Breast epithelium (tissue), 4 donors: ENCODE measurements around the gene RASGRF2. TPM values are rescaled to one million over a fixed set of nuclear protein-coding genes. Genes with fewer than 3 reads are reported as not detected.

Experiments used
- DNase-seq, 2 donors: peaks; one replicate each; pipeline ENCODE4 v3.0.0-alpha.2; 2019; ENCODE audit warnings: low spot score in 2 of 2
- H3K27ac ChIP-seq, 2 donors: fragments of 200-600 bp; sonication (generic) in 1 of 2; one replicate each; pipeline ENCODE4 v1.5.1; 2016 to 2019; ENCODE audit warnings: mild to moderate bottlenecking in 1 of 2
- H3K27me3 ChIP-seq, 2 donors: fragments of 200-600 bp; sonication (generic) in 1 of 2; one replicate each; pipeline versions ENCODE4 v1.5.1 to v1.6.0; 2017 to 2019; ENCODE audit warnings: control low read depth in 1 of 2, mild to moderate bottlenecking in 1 of 2
- H3K36me3 ChIP-seq: fragments of 200-600 bp; one replicate; pipeline ENCODE4 v1.5.1; 2019
- H3K4me1 ChIP-seq, 2 donors: fragments of 200-600 bp; sonication (generic); one replicate each; pipeline ENCODE4 v1.5.1; 2016 to 2019; ENCODE audit warnings: control low read depth in 1 of 2
- H3K4me3 ChIP-seq, 3 donors: fragments of 200-600 bp; sonication (generic); 1 replicate in 2 of 3; 2 replicates in 1 of 3; pipeline ENCODE4 v1.5.1; 2016 to 2019; ENCODE audit warnings: mild to moderate bottlenecking in 3 of 3, moderate library complexity in 2 of 3
- H3K9me3 ChIP-seq, 2 donors: fragments of 200-600 bp; sonication (generic) in 1 of 2; one replicate each; pipeline ENCODE4 v1.5.1; 2016 to 2019; ENCODE audit warnings: control low read depth in 1 of 2
- POLR2A ChIP-seq: fragments of 450-650 bp; IDR thresholded peaks from one replicate; pipeline ENCODE4 v1.6.1; 2016; ENCODE audit warnings: antibody characterized with exemption, mild to moderate bottlenecking, moderate library complexity
- POLR2AphosphoS5 ChIP-seq, 3 donors: sonication (generic); formaldehyde crosslinking; IDR thresholded peaks; one replicate each; pipeline ENCODE4 v1.6.1; 2017; ENCODE audit warnings: antibody characterized with exemption in 3 of 3
- intact Hi-C: fragments of 100-400 bp; cut with DNase I; formaldehyde crosslinking; loops from one replicate; pipeline ENCODE4 v1.15.1; 2023; ENCODE audit warnings: low total_unique reads
- total RNA-seq, 3 donors: library from RNA; depleted of rRNA; stranded (reverse); fragments of >200 nt; gene quantifications; one replicate each; pipeline ENCODE4 v1.1.0, GENCODE V29; 2016
- TF ChIP-seq, protein P1 (sequence below), 3 donors: fragments of 450-650 bp; IDR thresholded peaks; one replicate each; pipeline ENCODE4 v1.5.1; 2016 to 2017; ENCODE audit warnings: antibody characterized with exemption in 3 of 3, mild to moderate bottlenecking in 3 of 3, moderate library complexity in 3 of 3

Gene RASGRF2
- total RNA-seq, 3 donors from 2014 or later = 6.1 to 15.7 (median 11.1) TPM

DNA sequence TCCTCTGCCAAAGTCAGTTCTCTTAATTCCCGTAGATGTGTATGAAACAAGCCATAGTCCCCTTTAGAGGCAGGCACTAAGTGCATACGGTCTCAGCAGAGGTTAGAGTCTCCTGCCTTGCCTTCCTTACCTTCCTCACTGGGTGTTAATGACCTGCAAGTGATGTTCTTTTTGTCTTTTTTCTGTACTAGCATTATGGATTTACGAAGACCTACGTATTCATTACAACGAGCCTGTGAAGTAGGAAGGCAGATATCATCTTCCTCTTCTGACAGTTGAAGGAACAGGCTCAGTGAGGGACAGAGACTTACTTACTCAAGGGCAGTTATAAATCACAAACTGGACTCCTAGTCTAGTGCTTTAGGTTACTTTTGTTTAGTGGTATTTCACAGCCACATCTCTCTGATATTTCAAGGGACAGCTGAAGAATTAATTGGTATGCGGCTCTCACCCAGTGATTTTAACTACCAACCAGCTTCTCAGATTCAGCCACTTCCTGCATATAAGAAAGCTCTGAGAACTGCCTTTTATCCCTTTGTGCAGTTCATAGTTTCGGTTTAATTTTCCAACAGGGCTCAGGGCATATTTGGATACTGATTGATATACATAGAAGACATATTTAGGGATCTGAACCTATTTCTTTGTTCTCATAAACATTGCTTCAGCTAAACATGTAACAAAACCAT, 187.9 kb downstream of the RASGRF2 start:
- intact Hi-C loops = no loop called here
- no peaks in the 10 kb centered on the region for H3K4me1 ChIP-seq

DNA sequence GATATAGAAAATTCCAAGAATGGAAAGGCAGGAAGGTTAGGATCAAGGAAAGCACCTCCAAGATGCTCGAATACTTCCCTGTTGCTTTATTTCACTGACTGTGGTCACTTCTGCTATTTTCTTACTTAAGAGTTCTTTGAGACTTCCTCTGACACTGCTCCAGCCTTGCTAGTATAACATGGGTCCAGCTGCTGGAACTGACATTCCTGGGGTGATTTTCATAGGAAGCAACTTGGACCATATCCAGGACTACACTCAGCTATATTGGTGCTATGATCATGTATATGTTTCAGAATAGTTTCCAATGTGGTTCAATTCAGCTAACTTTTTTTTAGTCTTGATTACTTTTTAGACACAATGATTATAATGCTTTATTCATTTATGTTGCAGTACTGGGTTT, 191.4 kb downstream of the RASGRF2 start:
- Histone ChIP-seq H3K4me3 (no peak overlapping the region), H3K27ac (no peak overlapping the region), H3K27me3 (no peaks in the 10 kb centered on the region), H3K36me3 (no peaks in the 10 kb centered on the region), H3K4me1 (no peaks in the 10 kb centered on the region), H3K9me3 (peaks cover 7 to 13% of the 10 kb centered on the region in 2 donors)
- intact Hi-C loops = no loop called here
- no peak for DNase-seq
- TF ChIP-seq POLR2AphosphoS5 (IDR thresholded peaks at IDR 0.05) = no peak
- TF ChIP-seq, protein P1, sequence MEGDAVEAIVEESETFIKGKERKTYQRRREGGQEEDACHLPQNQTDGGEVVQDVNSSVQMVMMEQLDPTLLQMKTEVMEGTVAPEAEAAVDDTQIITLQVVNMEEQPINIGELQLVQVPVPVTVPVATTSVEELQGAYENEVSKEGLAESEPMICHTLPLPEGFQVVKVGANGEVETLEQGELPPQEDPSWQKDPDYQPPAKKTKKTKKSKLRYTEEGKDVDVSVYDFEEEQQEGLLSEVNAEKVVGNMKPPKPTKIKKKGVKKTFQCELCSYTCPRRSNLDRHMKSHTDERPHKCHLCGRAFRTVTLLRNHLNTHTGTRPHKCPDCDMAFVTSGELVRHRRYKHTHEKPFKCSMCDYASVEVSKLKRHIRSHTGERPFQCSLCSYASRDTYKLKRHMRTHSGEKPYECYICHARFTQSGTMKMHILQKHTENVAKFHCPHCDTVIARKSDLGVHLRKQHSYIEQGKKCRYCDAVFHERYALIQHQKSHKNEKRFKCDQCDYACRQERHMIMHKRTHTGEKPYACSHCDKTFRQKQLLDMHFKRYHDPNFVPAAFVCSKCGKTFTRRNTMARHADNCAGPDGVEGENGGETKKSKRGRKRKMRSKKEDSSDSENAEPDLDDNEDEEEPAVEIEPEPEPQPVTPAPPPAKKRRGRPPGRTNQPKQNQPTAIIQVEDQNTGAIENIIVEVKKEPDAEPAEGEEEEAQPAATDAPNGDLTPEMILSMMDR (IDR thresholded peaks at IDR 0.05) = no peak
- no peak for TF ChIP-seq POLR2A

More for the DNA sequence above, 187.9 kb downstream of the RASGRF2 start:
- no peak for DNase-seq
- TF ChIP-seq POLR2AphosphoS5 (IDR thresholded peaks at IDR 0.05) (no peak), POLR2A (no peak)
- TF ChIP-seq, protein P1 (IDR thresholded peaks at IDR 0.05) = no peak
- no peaks in the 10 kb centered on the region for H3K27me3 ChIP-seq
- no peaks in the 10 kb centered on the region for H3K36me3 ChIP-seq
- no peaks in the 10 kb centered on the region for H3K9me3 ChIP-seq
- no peak overlapping the region for H3K27ac ChIP-seq
- no peak overlapping the region for H3K4me3 ChIP-seq

DNA sequence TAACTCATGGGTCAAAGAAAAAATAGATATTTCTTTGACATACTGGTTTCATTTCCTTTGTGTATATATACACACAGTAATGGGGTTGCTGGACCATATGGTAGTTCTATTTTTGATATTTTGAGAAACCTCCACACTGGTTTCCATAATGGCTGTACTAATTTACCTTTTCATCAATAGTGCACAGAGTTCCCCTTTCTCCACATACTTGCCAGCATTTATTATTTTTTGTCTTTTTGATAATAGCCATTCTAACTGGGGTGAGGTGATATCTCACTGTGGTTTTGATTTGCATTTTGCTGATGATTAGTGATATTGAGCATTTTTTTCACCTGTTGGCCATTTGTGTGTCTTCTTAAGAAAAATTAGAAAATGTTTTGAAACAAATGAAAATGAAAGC, 194.6 kb downstream of the RASGRF2 start:
- Histone ChIP-seq H3K36me3 (no peaks in the 10 kb centered on the region), H3K4me1 (no peaks in the 10 kb centered on the region), H3K27ac (no peak overlapping the region), H3K4me3 (no peak overlapping the region), H3K9me3 (peaks cover 10 to 19% of the 10 kb centered on the region in 2 donors), H3K27me3 (no peaks in the 10 kb centered on the region)
- intact Hi-C loops = no loop called here
- DNase-seq = no peak
- TF ChIP-seq POLR2A (no peak), POLR2AphosphoS5 (IDR thresholded peaks at IDR 0.05) (no peak)
- TF ChIP-seq, protein P1 (IDR thresholded peaks at IDR 0.05) = no peak

DNA sequence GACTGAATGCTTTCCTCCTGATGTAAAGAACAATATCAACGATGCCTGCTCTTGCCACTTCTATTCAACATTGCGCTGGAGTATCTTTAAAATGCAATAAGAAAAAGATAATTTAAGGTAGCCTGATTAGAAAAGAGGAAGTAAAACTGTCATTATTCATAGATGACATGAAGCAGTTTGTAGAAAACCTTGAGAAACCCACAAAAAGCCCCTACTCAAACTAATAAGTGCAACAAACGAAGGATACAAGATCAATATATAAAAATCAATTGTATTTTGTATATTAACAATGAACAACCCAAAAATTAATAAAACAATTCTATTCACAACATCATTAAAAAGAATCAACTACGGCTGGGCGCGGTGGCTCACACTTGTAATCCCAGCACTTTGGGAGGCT, 196.6 kb downstream of the RASGRF2 start:
- no peak for DNase-seq
- TF ChIP-seq POLR2A = no peak
- TF ChIP-seq, protein P1 (IDR thresholded peaks at IDR 0.05) = no peak
- TF ChIP-seq POLR2AphosphoS5 (IDR thresholded peaks at IDR 0.05) = no peak
- H3K9me3 ChIP-seq = peaks cover 10 to 19% of the 10 kb centered on the region in 2 donors
- no peaks in the 10 kb centered on the region for H3K27me3 ChIP-seq
- H3K4me3 ChIP-seq = no peak overlapping the region
- H3K36me3 ChIP-seq = no peaks in the 10 kb centered on the region
- intact Hi-C loops = no loop called here
- no peaks in the 10 kb centered on the region for H3K4me1 ChIP-seq
- no peak overlapping the region for H3K27ac ChIP-seq

DNA sequence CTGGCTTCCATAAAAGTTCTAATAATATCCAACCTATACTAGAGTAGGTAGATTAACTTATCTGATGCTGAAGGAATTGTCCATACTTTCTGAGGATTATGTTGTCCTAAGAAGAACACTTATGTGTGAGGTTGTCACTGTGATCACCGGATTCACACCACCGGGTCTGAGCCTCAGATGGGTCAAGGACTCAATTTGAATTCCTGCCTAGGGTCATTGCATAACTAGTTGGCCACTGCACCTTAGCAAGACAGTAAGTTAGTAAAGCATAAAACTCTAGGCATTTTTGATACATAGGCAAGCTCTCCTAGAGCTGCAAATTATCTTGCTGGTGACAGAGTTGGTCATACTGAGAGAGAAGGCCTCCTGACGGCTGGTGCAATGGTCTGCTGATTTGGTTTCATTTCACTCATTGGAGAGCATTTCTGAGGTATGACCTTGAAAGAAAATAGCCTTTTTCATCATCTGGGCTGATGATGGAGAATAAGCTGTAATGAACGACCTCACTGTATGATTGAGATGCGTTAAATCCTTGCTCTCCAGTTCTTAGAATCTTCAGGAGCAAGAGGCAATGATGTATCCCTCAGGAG, 200.9 kb downstream of the RASGRF2 start:
- DNase-seq = no peak
- TF ChIP-seq, protein P1 (IDR thresholded peaks at IDR 0.05) = no peak
- no peaks in the 10 kb centered on the region for H3K36me3 ChIP-seq
- no peaks in the 10 kb centered on the region for H3K4me1 ChIP-seq
- H3K9me3 ChIP-seq = peaks cover 3 to 10% of the 10 kb centered on the region in 2 donors
- intact Hi-C loops = no loop called here
- no peak overlapping the region for H3K4me3 ChIP-seq
- no peaks in the 10 kb centered on the region for H3K27me3 ChIP-seq
- no peak overlapping the region for H3K27ac ChIP-seq
